Measurements from ENCODE around the gene CA7. TPM values are rescaled to one million over a fixed set of nuclear protein-coding genes. Genes with fewer than 3 reads are reported as not detected.

CA7 gene
- total RNA-seq, 2 donors from 2014 or later: not detected

- no peak overlapping the region for H3K27ac ChIP-seq
- no peak for DNase-seq (ENCODE audit: low spot score)
- peaks cover 0 to 14% of the 10 kb centered on the region in 2 donors for H3K4me1 ChIP-seq
- no peaks in the 10 kb centered on the region for H3K9me3 ChIP-seq
- H3K36me3 ChIP-seq: no peaks in the 10 kb centered on the region
- H3K27me3 ChIP-seq: peaks cover 0 to 3% of the 10 kb centered on the region in 2 donors
- TF ChIP-seq CTCF (IDR thresholded peaks at IDR 0.05): no peak
- H3K4me3 ChIP-seq: no peak overlapping the region
Measured at GRCh38 chr16:66841366-66841765, 2.8 kb upstream of the CA7 start.

GRCh38 chr16:66842765-66843164 lies 1.4 kb upstream of the CA7 start:
- no peak for DNase-seq (ENCODE audit: low spot score)
- Histone ChIP-seq H3K36me3 (no peaks in the 10 kb centered on the region), H3K9me3 (no peaks in the 10 kb centered on the region), H3K27ac (no peak overlapping the region), H3K4me1 (peaks cover 0 to 14% of the 10 kb centered on the region in 2 donors), H3K4me3 (no peak overlapping the region), H3K27me3 (peaks cover 0 to 3% of the 10 kb centered on the region in 2 donors)
- no peak for TF ChIP-seq CTCF (IDR thresholded peaks at IDR 0.05)

GRCh38 chr16:66843191-66843590 lies 1.0 kb upstream of the CA7 start:
- Histone ChIP-seq H3K4me3 (no peak overlapping the region), H3K27me3 (peaks cover 0 to 3% of the 10 kb centered on the region in 2 donors), H3K27ac (no peak overlapping the region), H3K36me3 (no peaks in the 10 kb centered on the region), H3K4me1 (peaks cover 0 to 14% of the 10 kb centered on the region in 2 donors), H3K9me3 (no peaks in the 10 kb centered on the region)
- TF ChIP-seq CTCF (IDR thresholded peaks at IDR 0.05): no peak
- DNase-seq (ENCODE audit: low spot score): no peak

- no peak for TF ChIP-seq CTCF (IDR thresholded peaks at IDR 0.05)
- peak overlapping the region; percentile 13 to 52 for H3K4me3 ChIP-seq
- H3K27me3 ChIP-seq: peaks cover 0 to 3% of the 10 kb centered on the region in 2 donors
- DNase-seq (ENCODE audit: low spot score): no peak
- H3K27ac ChIP-seq: no peak overlapping the region
- H3K36me3 ChIP-seq: no peaks in the 10 kb centered on the region
- H3K4me1 ChIP-seq: peaks cover 0 to 14% of the 10 kb centered on the region in 2 donors
- no peaks in the 10 kb centered on the region for H3K9me3 ChIP-seq
Measured at GRCh38 chr16:66844009-66844341, 239 bp upstream of the CA7 start.

DNA sequence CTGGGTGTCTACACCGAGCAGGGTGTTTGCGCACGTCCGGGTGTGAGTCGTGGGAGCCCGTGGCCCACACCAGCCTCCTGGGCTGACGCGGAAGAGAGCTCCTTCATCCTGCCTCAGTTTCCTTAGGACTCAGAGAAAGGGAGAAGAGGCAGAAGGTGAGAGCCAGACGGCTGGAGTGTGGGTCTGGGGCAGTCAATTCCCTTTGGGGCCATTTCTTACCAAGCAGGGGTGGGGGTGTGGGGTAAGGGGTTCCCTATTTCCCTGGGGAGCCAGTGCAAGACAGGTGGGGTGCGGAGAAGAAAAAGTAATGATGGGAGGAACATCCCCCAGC lies 831 bp downstream of the CA7 start:
- Histone ChIP-seq H3K27ac (no peak overlapping the region), H3K27me3 (peaks cover 0 to 3% of the 10 kb centered on the region in 2 donors), H3K4me1 (peaks cover 0 to 14% of the 10 kb centered on the region in 2 donors), H3K4me3 (peak overlapping the region; percentile 13 to 52), H3K9me3 (no peaks in the 10 kb centered on the region), H3K36me3 (no peaks in the 10 kb centered on the region)
- DNase-seq (ENCODE audit: low spot score): no peak
- no peak for TF ChIP-seq CTCF (IDR thresholded peaks at IDR 0.05)

DNA sequence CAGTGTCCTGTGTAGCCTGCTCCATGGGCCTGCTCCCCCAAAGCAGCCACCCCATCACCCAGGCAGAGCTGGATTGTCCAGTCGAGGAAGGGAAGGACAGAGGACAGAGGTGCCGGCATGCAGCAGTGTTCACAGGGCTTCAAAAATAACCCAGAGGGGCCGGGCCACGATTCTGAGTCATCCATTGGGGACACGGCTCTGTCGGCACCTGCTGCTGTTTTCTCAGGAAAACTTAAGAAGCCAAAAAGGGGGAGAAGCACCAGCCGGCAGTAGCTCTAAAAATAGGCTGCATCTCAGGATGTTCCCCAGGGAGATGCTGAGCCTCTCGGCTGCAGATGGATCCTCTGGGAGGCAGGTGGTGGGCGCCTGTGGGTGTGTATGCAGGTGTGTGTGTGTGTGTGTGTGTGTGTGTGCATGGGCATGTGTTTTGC lies 1.6 kb downstream of the CA7 start:
- no peak for TF ChIP-seq CTCF (IDR thresholded peaks at IDR 0.05)

More for the DNA sequence above, 1.6 kb downstream of the CA7 start:
- Histone ChIP-seq H3K36me3 (no peaks in the 10 kb centered on the region), H3K27ac (no peak overlapping the region), H3K4me1 (peaks cover 0 to 14% of the 10 kb centered on the region in 2 donors), H3K27me3 (peaks cover 0 to 3% of the 10 kb centered on the region in 2 donors), H3K9me3 (no peaks in the 10 kb centered on the region), H3K4me3 (no peak overlapping the region)
- DNase-seq (ENCODE audit: low spot score): no peak

All from right atrium auricular region (tissue), 2 donors.